Stimulated activated CD8-positive, alpha-beta memory T cell treated with anti-CD3 and anti-CD28 coated beads, Interleukin-15, amount 100 ng/mL, for 4 hours (primary cell): ENCODE results near the gene RNF39.

Experiments
- DNase-seq, 2 donors: peaks; one replicate each; pipeline ENCODE4 v3.0.0-alpha.2; 2020; ENCODE audit warnings: low read depth in 2 of 2

Gene RNF39

GRCh38 chr6:30097902-30098768 lies 22.6 kb upstream of the RNF39 start:
- DNase-seq = no peak

GRCh38 chr6:30096829-30097228 lies 21.3 kb upstream of the RNF39 start:
- no peak for DNase-seq

GRCh38 chr6:30093951-30094661 lies 18.5 kb upstream of the RNF39 start:
- no peak for DNase-seq

- no peak for DNase-seq
These were observed 17.4 kb upstream of the RNF39 start for GRCh38 chr6:30092852-30093543.

GRCh38 chr6:30091577-30092381 lies 16.2 kb upstream of the RNF39 start:
- no peak for DNase-seq

GRCh38 chr6:30087876-30088275 lies 12.3 kb upstream of the RNF39 start:
- no peak for DNase-seq

GRCh38 chr6:30077218-30077617 lies 1.6 kb upstream of the RNF39 start:
- no peak for DNase-seq

- no peak for DNase-seq
These were observed 492 bp upstream of the RNF39 start for GRCh38 chr6:30075790-30076732.

- no peak for DNase-seq
These were observed 1.1 kb downstream of the RNF39 start for GRCh38 chr6:30074331-30075093.

GRCh38 chr6:30073489-30074235 lies 1.9 kb downstream of the RNF39 start:
- no peak for DNase-seq

GRCh38 chr6:30071858-30072257 lies 3.7 kb downstream of the RNF39 start:
- DNase-seq = no peak

GRCh38 chr6:30071081-30071818 lies 4.3 kb downstream of the RNF39 start:
- no peak for DNase-seq

GRCh38 chr6:30067460-30068139 lies 8.0 kb downstream of the RNF39 start:
- DNase-seq = no peak

GRCh38 chr6:30066577-30067459 lies 8.8 kb downstream of the RNF39 start, which contains the start of gene PPP1R11:
Gene PPP1R11 (plus strand): TSS chr6:30067198. CDS start chr6:30067411, 213 bp downstream.
- DNase-seq = peak; percentile 98 to 99

GRCh38 chr6:30066082-30066481 lies 9.5 kb downstream of the RNF39 start:
- DNase-seq = no peak

- no peak for DNase-seq
These were observed 12.3 kb downstream of the RNF39 start for GRCh38 chr6:30063315-30063714.
